Measurements from ENCODE around the gene WDR35. TPM values are rescaled to one million over a fixed set of nuclear protein-coding genes. Genes with fewer than 3 reads are reported as not detected.

WDR35 gene
- total and polyA plus RNA-seq, 4 donors, result 0.97 to 3.8 (median 1.6) TPM

GRCh38 chr2:20008703-20009102 lies 18.8 kb upstream of the WDR35 start:
- DNase-seq (ENCODE audit: low spot score), result no peak
- Histone ChIP-seq H3K9me3 (ENCODE audit: control insufficient read depth in 4 of 4, low read length in 3 of 4) (no peaks in the 10 kb centered on the region), H3K27ac (ENCODE audit: low read depth in 1 of 2, low read length in 2 of 2) (no peak overlapping the region), H3K36me3 (ENCODE audit: control insufficient read depth in 4 of 4, insufficient read depth in 3 of 4, low read depth in 1 of 4, low read length in 3 of 4) (no peaks in the 10 kb centered on the region), H3K4me1 (ENCODE audit: control insufficient read depth in 4 of 4, insufficient read depth in 4 of 4, low read length in 3 of 4) (peaks cover 2 to 10% (median 7%) of the 10 kb centered on the region in 4 donors), H3K27me3 (ENCODE audit: control insufficient read depth in 4 of 4, insufficient read depth in 4 of 4, low read length in 3 of 4) (peaks cover 0 to 4% (median 0%) of the 10 kb centered on the region in 4 donors), H3K9ac (ENCODE audit: low read depth in 1 of 2, low read length in 2 of 2) (no peak overlapping the region), H3K4me3 (ENCODE audit: low read depth in 1 of 3, low read length in 3 of 3) (no peak overlapping the region)
- TF ChIP-seq YY1 (IDR thresholded peaks at IDR 0.05) (no peak), NR2F2 (IDR thresholded peaks at IDR 0.05) (no peak), FOXA1 (IDR thresholded peaks at IDR 0.05) (no peak), RAD21 (IDR thresholded peaks at IDR 0.05) (no peak), SP1 (IDR thresholded peaks at IDR 0.05) (no peak), GABPA (IDR thresholded peaks at IDR 0.05 in 1 of 2, conservative IDR thresholded peaks at IDR 0.05 in 1 of 2) (no peak), EGR1 (IDR thresholded peaks at IDR 0.05; ENCODE audit: low read depth in 2 of 2) (no peak), RXRA (IDR thresholded peaks at IDR 0.05) (no peak)
- 69% methylated on average over 5 of the region's 5 CpGs for WGBS

DNA sequence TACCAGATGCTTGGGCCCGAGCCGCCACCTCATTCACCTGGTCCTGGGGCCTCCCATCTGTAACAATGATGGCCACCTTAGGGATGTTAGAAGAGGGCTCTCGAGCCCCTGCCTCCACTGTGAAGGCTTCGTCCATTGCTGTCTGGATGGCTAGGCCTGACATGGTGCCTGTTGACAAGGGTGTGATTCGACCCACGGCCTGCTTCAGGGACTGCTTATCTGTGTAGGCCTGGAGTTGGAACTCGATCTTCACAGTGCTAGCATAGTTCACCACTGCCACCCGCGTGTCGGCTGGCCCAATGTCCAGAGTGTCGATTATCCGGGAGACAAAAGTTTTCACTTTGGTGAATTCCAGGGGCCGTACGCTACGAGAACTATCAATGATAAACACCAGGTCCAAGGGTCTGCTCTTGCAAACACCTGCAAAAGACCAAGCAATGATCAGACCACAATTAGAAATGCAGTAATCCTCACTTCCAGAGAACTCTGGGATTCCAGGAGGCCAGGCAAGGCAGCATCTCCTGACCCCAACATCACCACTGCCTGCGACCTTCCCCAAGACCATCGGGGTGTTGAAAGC lies 16.1 kb upstream of the WDR35 start:
- Histone ChIP-seq H3K27ac (ENCODE audit: low read depth in 1 of 2, low read length in 2 of 2) (no peak overlapping the region), H3K9me3 (ENCODE audit: control insufficient read depth in 4 of 4, low read length in 3 of 4) (no peaks in the 10 kb centered on the region), H3K4me1 (ENCODE audit: control insufficient read depth in 4 of 4, insufficient read depth in 4 of 4, low read length in 3 of 4) (no peaks in the 10 kb centered on the region), H3K4me3 (ENCODE audit: low read depth in 1 of 3, low read length in 3 of 3) (no peak overlapping the region), H3K36me3 (ENCODE audit: control insufficient read depth in 4 of 4, insufficient read depth in 3 of 4, low read depth in 1 of 4, low read length in 3 of 4) (no peaks in the 10 kb centered on the region), H3K27me3 (ENCODE audit: control insufficient read depth in 4 of 4, insufficient read depth in 4 of 4, low read length in 3 of 4) (no peaks in the 10 kb centered on the region), H3K9ac (ENCODE audit: low read depth in 1 of 2, low read length in 2 of 2) (no peak overlapping the region)
- WGBS, result 88% methylated on average over 17 of the region's 17 CpGs
- no peak for TF ChIP-seq MAX (IDR thresholded peaks at IDR 0.05)
- TF ChIP-seq EGR1 (IDR thresholded peaks at IDR 0.05; ENCODE audit: low read depth in 2 of 2), result no peak
- TF ChIP-seq YY1 (IDR thresholded peaks at IDR 0.05), result no peak
- TF ChIP-seq FOXA2 (IDR thresholded peaks at IDR 0.05), result no peak
- no peak for TF ChIP-seq NR2F2 (IDR thresholded peaks at IDR 0.05)
- TF ChIP-seq FOXA1 (IDR thresholded peaks at IDR 0.05), result no peak
- no peak for TF ChIP-seq HNF4A (conservative IDR thresholded peaks at IDR 0.05)
- TF ChIP-seq GABPA (IDR thresholded peaks at IDR 0.05 in 1 of 2, conservative IDR thresholded peaks at IDR 0.05 in 1 of 2), result no peak
- TF ChIP-seq, protein P1, sequence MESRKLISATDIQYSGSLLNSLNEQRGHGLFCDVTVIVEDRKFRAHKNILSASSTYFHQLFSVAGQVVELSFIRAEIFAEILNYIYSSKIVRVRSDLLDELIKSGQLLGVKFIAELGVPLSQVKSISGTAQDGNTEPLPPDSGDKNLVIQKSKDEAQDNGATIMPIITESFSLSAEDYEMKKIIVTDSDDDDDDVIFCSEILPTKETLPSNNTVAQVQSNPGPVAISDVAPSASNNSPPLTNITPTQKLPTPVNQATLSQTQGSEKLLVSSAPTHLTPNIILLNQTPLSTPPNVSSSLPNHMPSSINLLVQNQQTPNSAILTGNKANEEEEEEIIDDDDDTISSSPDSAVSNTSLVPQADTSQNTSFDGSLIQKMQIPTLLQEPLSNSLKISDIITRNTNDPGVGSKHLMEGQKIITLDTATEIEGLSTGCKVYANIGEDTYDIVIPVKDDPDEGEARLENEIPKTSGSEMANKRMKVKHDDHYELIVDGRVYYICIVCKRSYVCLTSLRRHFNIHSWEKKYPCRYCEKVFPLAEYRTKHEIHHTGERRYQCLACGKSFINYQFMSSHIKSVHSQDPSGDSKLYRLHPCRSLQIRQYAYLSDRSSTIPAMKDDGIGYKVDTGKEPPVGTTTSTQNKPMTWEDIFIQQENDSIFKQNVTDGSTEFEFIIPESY (IDR thresholded peaks at IDR 0.05), result no peak
- no peak for TF ChIP-seq JUND (IDR thresholded peaks at IDR 0.05)
- TF ChIP-seq TAF1 (conservative IDR thresholded peaks at IDR 0.05), result no peak
- TF ChIP-seq RAD21 (IDR thresholded peaks at IDR 0.05), result no peak
- TF ChIP-seq, protein P2, sequence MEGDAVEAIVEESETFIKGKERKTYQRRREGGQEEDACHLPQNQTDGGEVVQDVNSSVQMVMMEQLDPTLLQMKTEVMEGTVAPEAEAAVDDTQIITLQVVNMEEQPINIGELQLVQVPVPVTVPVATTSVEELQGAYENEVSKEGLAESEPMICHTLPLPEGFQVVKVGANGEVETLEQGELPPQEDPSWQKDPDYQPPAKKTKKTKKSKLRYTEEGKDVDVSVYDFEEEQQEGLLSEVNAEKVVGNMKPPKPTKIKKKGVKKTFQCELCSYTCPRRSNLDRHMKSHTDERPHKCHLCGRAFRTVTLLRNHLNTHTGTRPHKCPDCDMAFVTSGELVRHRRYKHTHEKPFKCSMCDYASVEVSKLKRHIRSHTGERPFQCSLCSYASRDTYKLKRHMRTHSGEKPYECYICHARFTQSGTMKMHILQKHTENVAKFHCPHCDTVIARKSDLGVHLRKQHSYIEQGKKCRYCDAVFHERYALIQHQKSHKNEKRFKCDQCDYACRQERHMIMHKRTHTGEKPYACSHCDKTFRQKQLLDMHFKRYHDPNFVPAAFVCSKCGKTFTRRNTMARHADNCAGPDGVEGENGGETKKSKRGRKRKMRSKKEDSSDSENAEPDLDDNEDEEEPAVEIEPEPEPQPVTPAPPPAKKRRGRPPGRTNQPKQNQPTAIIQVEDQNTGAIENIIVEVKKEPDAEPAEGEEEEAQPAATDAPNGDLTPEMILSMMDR (IDR thresholded peaks at IDR 0.05; ENCODE audit: low read depth, low read length, missing input control), result no peak
- TF ChIP-seq HNF4G (IDR thresholded peaks at IDR 0.05), result no peak
- TF ChIP-seq REST (IDR thresholded peaks at IDR 0.05), result no peak
- no peak for TF ChIP-seq ATF3 (IDR thresholded peaks at IDR 0.05)
- DNase-seq (ENCODE audit: low spot score), result no peak
